Natural killer cell (primary cell): ENCODE measurements around the gene PAFAH1B1. TPM values are rescaled to one million over a fixed set of nuclear protein-coding genes. Genes with fewer than 3 reads are reported as not detected.
A peak's percentile ranks its signal among the peaks of the same experiment; 100 is the strongest.

ENCODE experiments used
- ATAC-seq, 3 donors: fragments of 150-1000 bp in 2 of 3; fragments of 200-7000 bp in 1 of 3; cut with Tn5 transposase; 1 replicate in 1 of 3; 2 replicates in 2 of 3; pipeline ENCODE4 v1.10.0; 2021; ENCODE audit warnings: mild to moderate bottlenecking in 2 of 3, moderate library complexity in 2 of 3
- DNase-seq, 2 donors: peaks; one replicate each; pipeline versions ENCODE4 v3.0.0 to v3.0.0-alpha.2; 2013 to 2021; ENCODE audit warnings: mixed read lengths in 1 of 2
- H3K27ac ChIP-seq: one replicate; pipeline ENCODE4 v1.5.1; 2013; ENCODE audit warnings: mild to moderate bottlenecking, low read length
- H3K27me3 ChIP-seq: one replicate; pipeline ENCODE4 v1.6.1; 2013; ENCODE audit warnings: low read length; ENCODE audit not compliant: control insufficient read depth, insufficient read depth
- H3K36me3 ChIP-seq: one replicate; pipeline ENCODE4 v1.6.1; 2013; ENCODE audit warnings: low read length; ENCODE audit not compliant: control insufficient read depth, insufficient read depth
- H3K4me1 ChIP-seq: one replicate; pipeline ENCODE4 v1.6.1; 2013; ENCODE audit warnings: low read length; ENCODE audit not compliant: control insufficient read depth, insufficient read depth
- H3K4me3 ChIP-seq: one replicate; pipeline ENCODE4 v1.5.1; 2013; ENCODE audit warnings: low read length
- H3K9me3 ChIP-seq: one replicate; pipeline ENCODE4 v1.6.1; 2013; ENCODE audit warnings: low read length; ENCODE audit not compliant: control insufficient read depth, insufficient read depth
- H3K27ac Mint-ChIP-seq, 2 donors: one replicate each; pipeline ENCODE4 v1.8.0; 2022; ENCODE audit warnings: mild to moderate bottlenecking in 2 of 2, mixed read lengths in 2 of 2, moderate library complexity in 1 of 2
- H3K27me3 Mint-ChIP-seq, 2 donors: one replicate each; pipeline ENCODE4 v1.8.0; 2022; ENCODE audit warnings: low read depth in 2 of 2, mixed read lengths in 2 of 2
- H3K36me3 Mint-ChIP-seq: one replicate; pipeline ENCODE4 v1.8.0; 2022; ENCODE audit warnings: mixed read lengths
- H3K4me1 Mint-ChIP-seq, 2 donors: one replicate each; pipeline ENCODE4 v1.8.0; 2022; ENCODE audit warnings: mixed read lengths in 2 of 2
- H3K4me3 Mint-ChIP-seq: one replicate; pipeline ENCODE4 v1.8.0; 2022; ENCODE audit warnings: mild to moderate bottlenecking, moderate library complexity, mixed read lengths
- H3K9me3 Mint-ChIP-seq, 2 donors: one replicate each; pipeline ENCODE4 v1.8.0; 2022; ENCODE audit warnings: mixed read lengths in 2 of 2
- whole genome bisulfite sequencing: methylation state at CpG from one replicate; pipeline ENCODE4 v1.1.7; 2013; ENCODE audit warnings: missing lambda C conversion rate; ENCODE audit not compliant: insufficient coverage; 5-methylcytosine and 5-hydroxymethylcytosine counted together
- intact Hi-C: fragments of 100-400 bp; cut with micrococcal nuclease; formaldehyde crosslinking; loops from one replicate; pipeline ENCODE4 v1.14.2; 2022
- total RNA-seq, 4 donors: library from RNA; stranded (reverse); fragments of 120-200 nt in 1 of 4; gene quantifications; one replicate each; pipeline versions ENCODE4 v1.2.3 to v1.2.4, GENCODE V29; 2013 to 2022
- TF ChIP-seq, protein P1 (sequence below): fragments of 200-600 bp; IDR thresholded peaks from one replicate; pipeline ENCODE4 v1.8.0; 2022; ENCODE audit warnings: antibody characterized with exemption

Gene PAFAH1B1
- total RNA-seq, 3 donors from 2014 or later (not counting 1 experiment from before 2014, with no cell fraction given) = 138 to 176 (median 165) TPM

- Histone ChIP-seq H3K4me3 (no peak overlapping the region), H3K4me1 (peaks cover 35% of the 10 kb centered on the region), H3K27ac (no peak overlapping the region), H3K9me3 (no peaks in the 10 kb centered on the region), H3K27me3 (no peaks in the 10 kb centered on the region), H3K36me3 (peaks cover 20% of the 10 kb centered on the region)
- H3K36me3 Mint-ChIP-seq = no peaks in the 10 kb centered on the region
- intact Hi-C loops = no loop called here
- ATAC-seq (no peak), DNase-seq (peak in 1 of 2 donors; percentile 36)
- H3K4me3 Mint-ChIP-seq = peak overlapping the region; percentile 68
- no peaks in the 10 kb centered on the region for H3K27me3 Mint-ChIP-seq
- peak overlapping the region; percentile 16 to 58 for H3K27ac Mint-ChIP-seq
- peaks cover 4 to 12% of the 10 kb centered on the region in 2 donors for H3K4me1 Mint-ChIP-seq
- no peaks in the 10 kb centered on the region for H3K9me3 Mint-ChIP-seq
- 76% methylated on average over 27 of the region's 27 CpGs for WGBS
- TF ChIP-seq, protein P1, sequence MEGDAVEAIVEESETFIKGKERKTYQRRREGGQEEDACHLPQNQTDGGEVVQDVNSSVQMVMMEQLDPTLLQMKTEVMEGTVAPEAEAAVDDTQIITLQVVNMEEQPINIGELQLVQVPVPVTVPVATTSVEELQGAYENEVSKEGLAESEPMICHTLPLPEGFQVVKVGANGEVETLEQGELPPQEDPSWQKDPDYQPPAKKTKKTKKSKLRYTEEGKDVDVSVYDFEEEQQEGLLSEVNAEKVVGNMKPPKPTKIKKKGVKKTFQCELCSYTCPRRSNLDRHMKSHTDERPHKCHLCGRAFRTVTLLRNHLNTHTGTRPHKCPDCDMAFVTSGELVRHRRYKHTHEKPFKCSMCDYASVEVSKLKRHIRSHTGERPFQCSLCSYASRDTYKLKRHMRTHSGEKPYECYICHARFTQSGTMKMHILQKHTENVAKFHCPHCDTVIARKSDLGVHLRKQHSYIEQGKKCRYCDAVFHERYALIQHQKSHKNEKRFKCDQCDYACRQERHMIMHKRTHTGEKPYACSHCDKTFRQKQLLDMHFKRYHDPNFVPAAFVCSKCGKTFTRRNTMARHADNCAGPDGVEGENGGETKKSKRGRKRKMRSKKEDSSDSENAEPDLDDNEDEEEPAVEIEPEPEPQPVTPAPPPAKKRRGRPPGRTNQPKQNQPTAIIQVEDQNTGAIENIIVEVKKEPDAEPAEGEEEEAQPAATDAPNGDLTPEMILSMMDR = no peak
Observed at GRCh38 chr17:2688351-2689342, 95.2 kb downstream of the PAFAH1B1 start.

DNA sequence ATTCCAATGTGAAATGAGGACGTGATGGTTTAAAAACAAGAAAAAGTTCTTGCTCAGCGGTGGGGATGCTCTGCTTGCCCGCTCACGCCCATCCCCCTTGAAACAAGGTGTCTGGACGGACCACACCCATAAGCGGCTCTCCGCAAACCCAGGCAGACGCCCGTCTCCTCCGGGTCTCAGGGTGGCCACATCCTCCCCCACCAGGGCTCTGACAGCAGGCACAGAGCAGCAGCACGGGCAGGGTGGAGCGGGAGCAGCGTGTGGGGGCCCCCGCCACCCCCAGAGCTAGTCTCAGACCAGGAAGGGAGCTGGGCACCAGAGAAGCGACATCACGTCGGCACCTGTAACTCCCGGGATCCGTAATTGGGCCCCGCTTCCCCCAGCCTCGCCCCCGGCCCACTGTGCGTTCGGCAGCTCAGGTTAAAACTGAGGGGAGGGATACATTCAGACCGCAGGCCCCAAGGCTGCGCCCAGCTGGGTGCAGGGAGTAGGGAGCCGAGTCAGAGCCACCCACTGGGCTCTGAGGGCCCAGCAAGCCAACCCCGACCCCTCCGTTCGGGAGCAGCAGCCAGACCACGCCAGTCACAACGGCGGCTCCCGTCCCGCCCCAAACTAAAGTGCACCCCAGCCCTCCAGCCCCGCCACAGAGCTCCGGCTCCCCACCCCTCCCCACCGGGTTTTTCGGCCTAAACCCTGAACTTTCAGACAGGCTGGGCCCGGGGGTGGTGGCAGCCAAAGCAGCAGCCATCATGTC is 96.1 kb downstream of the PAFAH1B1 start:
- WGBS = 54% methylated on average over 40 of the region's 40 CpGs
- H3K27ac ChIP-seq = peak overlapping the region; percentile 46
- Mint-ChIP-seq H3K4me3 (peak overlapping the region; percentile 68), H3K27me3 (no peaks in the 10 kb centered on the region), H3K36me3 (no peaks in the 10 kb centered on the region), H3K27ac (peak overlapping the region; percentile 16 to 58), H3K9me3 (no peaks in the 10 kb centered on the region), H3K4me1 (peaks cover 4 to 17% of the 10 kb centered on the region in 2 donors)
- H3K36me3 ChIP-seq = peaks cover 13% of the 10 kb centered on the region
- peaks cover 45% of the 10 kb centered on the region for H3K4me1 ChIP-seq
- H3K9me3 ChIP-seq = no peaks in the 10 kb centered on the region
- H3K4me3 ChIP-seq = peak overlapping the region; percentile 29
- peak; percentile 27 to 57 (median 36) for ATAC-seq
- intact Hi-C loops = no loop called here
- DNase-seq = peak; percentile 4 to 64
- TF ChIP-seq, protein P1 = no peak
- H3K27me3 ChIP-seq = no peaks in the 10 kb centered on the region

GRCh38 chr17:2690165-2691068 is 97.0 kb downstream of the PAFAH1B1 start:
- Histone ChIP-seq H3K4me1 (peaks cover 49% of the 10 kb centered on the region), H3K4me3 (peak overlapping the region; percentile 29), H3K27ac (peak overlapping the region; percentile 46), H3K9me3 (no peaks in the 10 kb centered on the region), H3K27me3 (no peaks in the 10 kb centered on the region), H3K36me3 (peaks cover 18% of the 10 kb centered on the region)
- Mint-ChIP-seq H3K4me1 (peaks cover 4 to 24% of the 10 kb centered on the region in 2 donors), H3K36me3 (no peaks in the 10 kb centered on the region), H3K9me3 (no peaks in the 10 kb centered on the region), H3K27me3 (no peaks in the 10 kb centered on the region), H3K4me3 (no peak overlapping the region), H3K27ac (no peak overlapping the region)
- DNase-seq (peak in 1 of 2 donors; percentile 12), ATAC-seq (no peak)
- TF ChIP-seq, protein P1 = no peak
- 82% methylated on average over 55 of the region's 55 CpGs for WGBS
- intact Hi-C loops = no loop called here
